ENCODE data around the gene ZDHHC14. TPM values are rescaled to one million over a fixed set of nuclear protein-coding genes. Genes with fewer than 3 reads are reported as not detected.
"Not testable (repeated sequence)": the region's sequence is repeated elsewhere in the genome, so short reads cannot be mapped to it uniquely, and the experiment has no call there.

The ZDHHC14 gene
- total RNA-seq, 1 donor from 2014 or later: 14.5 TPM

DNA sequence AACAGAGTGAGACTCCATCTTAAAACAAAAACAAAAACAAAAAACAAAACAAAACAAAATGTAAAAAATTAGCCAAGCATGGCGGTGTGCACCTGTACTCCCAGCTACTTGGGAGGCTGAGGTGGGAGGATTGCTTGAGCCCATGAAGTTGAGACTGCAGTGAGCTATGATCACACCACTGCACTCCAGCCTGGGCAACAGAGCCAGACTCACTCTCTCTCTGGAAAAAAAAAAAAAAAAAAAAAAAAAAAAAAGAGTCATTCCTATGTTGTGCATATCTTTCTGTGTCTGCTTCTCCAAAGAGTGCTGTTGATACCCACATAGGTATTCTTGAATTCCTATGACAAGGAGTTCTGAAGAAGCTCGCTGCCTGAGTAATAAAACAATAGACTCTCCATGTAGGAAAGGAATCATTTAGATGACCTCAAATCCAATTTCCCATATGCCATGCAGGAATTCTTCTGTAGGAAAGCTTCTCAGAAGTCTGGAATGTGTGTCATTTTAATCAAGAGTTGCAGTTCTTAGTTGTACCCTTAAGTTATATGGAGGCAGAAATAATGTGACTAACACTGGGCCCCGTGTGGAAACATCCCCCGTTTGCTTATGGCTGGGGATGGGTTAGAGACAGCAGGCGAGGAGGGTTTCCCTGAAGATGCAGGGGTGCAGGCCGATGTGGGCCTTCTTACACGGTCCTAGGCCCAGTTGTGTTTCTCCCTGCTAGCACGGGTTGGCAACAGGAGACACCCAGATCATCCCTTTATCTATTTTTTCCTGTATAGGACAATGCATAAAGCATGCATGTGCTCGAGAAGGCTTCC lies 79.4 kb downstream of the ZDHHC14 start:
- intact Hi-C loops (cut with DNase I): no loop called here

DNA sequence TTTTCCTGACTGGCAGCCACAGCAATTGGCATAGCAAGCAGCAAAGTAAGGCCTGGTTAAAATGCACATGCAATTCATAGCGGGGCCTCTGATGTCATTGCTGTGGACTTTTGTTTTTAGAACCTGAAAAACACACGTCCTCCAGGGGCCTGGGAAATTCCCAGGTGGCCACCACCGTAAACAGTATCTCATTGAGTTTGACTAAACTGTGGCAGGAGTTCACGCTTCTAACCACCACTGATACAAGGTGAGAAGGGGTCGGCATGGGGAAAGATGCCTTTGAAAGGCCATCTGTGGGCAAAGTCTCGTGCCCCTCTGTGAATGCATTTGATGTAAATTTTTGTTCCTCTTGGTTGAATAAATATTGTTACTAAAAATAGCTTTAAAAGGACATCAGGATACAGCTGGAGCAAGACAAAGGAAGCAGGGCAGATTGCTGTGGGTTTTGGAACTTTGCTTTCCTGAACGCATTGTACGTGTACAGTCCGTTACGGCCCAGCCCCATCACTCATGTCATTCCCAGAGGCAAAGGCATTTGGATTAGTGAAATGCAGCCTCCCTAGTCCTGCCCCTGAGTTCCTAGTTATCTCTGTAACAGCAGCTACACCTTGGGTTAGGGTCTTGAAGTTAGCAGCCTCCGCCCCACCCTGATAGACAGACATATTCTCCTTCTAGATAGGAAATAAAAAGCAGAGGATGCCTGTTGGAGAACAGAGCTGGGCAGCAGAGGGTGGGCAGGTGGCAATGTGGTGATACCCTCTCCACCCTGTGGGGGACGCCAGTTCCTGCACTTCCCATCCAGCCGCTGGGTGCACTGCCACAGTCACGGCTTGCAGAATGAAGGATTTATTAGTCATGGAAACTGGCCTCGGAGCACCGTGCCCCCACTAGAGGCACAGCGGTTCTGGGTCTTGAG lies 80.3 kb downstream of the ZDHHC14 start:
- intact Hi-C loops (cut with DNase I): no loop called here

More for the DNA sequence above, 79.4 kb downstream of the ZDHHC14 start:
- Histone ChIP-seq H3K36me3 (no peaks in the 10 kb centered on the region), H3K27ac (no peak overlapping the region), H3K27me3 (no peaks in the 10 kb centered on the region), H3K9me3 (no peaks in the 10 kb centered on the region), H3K4me1 (no peaks in the 10 kb centered on the region), H3K4me3 (no peak overlapping the region)
- no peak for TF ChIP-seq CTCF (IDR thresholded peaks at IDR 0.05)
- DNase-seq (ENCODE audit: low spot score in 2 of 2): no peak

DNA sequence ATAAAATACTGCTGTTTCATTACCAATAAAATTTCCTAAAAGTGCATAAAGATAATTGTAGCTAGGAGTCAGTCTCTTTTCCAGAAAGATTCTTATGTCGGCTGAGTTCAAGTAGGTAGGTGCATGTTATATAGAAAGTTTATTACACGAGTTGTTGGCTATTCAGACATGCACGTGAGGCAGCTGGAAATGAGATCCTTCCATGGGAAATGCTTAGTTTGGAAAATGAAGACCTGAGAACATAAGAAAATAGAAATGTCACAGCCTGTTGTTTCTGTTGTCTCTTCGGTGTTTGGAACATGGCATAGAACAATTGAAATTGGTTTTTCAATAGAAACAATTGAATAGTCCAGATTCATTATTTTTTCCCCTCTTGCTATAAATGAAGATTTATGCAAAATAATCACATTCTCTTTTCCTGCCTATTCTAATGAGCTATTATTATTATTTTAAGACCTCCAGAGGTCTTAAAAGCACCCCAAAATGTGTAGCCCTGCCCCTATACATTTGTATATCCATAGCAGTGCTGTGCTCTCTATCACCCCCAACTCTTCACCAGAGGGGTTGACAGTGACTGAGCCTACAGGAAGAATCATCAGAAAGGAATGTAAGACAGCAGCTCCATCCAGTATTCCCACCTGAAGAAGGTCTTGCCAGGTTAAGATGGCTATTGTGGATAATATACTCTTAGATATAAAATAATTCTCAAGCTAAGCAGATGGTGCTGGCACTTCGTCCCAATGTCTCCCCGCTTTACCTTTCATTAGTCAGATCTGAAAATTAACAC lies 82.2 kb downstream of the ZDHHC14 start:
- H3K36me3 ChIP-seq: no peaks in the 10 kb centered on the region
- intact Hi-C loops (cut with DNase I): no loop called here
- no peak for DNase-seq (ENCODE audit: low spot score in 2 of 2)
- no peaks in the 10 kb centered on the region for H3K4me1 ChIP-seq
- no peak overlapping the region for H3K4me3 ChIP-seq
- no peak overlapping the region for H3K27ac ChIP-seq
- H3K27me3 ChIP-seq: no peaks in the 10 kb centered on the region
- no peak for TF ChIP-seq CTCF (IDR thresholded peaks at IDR 0.05)
- H3K9me3 ChIP-seq: no peaks in the 10 kb centered on the region

More for the DNA sequence above, 80.3 kb downstream of the ZDHHC14 start:
- Histone ChIP-seq H3K27ac (no peak overlapping the region), H3K9me3 (no peaks in the 10 kb centered on the region), H3K4me3 (no peak overlapping the region), H3K36me3 (no peaks in the 10 kb centered on the region), H3K27me3 (no peaks in the 10 kb centered on the region), H3K4me1 (no peaks in the 10 kb centered on the region)
- TF ChIP-seq CTCF (IDR thresholded peaks at IDR 0.05): no peak
- no peak for DNase-seq (ENCODE audit: low spot score in 2 of 2)

DNA sequence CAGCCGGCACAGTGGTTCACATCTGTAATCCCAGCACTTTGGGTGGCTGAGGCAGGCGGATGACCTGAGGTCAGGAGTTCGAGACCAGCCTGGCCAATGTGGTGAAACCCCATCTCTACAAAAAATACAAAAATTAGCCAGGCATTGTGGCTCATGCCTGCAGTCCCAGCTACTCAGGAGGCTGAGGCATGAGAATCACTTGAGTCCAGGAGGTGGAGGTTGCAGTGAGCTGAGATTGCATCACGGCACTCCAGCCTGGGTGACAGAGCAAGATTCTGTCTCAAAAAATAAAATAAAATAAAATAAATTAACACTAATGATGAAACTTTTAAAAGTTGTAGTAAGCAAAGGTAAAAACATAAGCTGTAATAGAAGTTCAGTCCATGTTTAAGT lies 82.7 kb downstream of the ZDHHC14 start:
- H3K4me3 ChIP-seq; H3K36me3 ChIP-seq; H3K9me3 ChIP-seq; H3K27me3 ChIP-seq; intact Hi-C loops (cut with DNase I); H3K27ac ChIP-seq; H3K4me1 ChIP-seq; DNase-seq (ENCODE audit: low spot score in 2 of 2): not testable (repeated sequence)

DNA sequence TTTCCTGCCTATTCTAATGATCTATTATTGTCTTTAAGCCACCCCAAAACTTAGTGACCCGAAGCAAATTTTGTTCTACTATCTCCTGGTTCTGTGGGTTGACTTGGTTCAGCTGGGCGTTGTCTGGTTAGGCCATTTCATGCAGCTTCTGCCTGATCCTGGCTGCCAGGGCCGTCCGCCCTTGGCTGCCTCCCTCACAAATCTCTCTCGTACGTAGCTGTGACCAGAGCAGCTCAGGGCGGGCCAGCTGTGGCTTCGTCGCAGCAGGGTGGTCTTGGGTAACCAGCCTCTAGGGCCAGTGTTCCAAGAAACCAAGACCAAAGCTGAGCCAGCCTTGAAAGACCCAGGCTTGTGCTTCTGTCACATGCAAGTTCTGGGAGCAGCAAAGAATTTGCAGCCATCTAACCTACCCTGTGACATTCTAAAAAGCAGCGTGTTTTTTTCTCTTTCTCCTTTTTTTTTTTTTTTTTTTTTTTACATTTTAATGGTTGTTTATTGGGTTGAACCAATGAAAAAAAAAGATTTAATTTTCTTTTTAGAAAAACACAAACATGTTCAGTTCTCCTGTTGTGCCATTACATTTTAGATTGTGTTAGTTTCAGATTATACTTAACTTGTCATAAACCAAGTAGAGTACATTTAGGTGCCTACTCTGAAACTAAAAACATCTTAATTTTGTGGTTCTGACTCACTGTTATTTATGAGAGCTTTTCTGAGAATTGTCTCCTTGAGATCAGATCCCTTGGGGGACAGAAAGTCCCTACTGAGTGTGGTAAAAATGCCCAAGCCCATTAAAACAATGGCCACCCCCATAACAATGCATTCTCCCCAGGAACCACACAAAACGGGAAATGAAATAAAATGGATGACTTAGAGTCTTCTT lies 83.9 kb downstream of the ZDHHC14 start:
- no peak overlapping the region for H3K27ac ChIP-seq
- H3K4me3 ChIP-seq: no peak overlapping the region
- no peak for DNase-seq (ENCODE audit: low spot score in 2 of 2)
- H3K27me3 ChIP-seq: no peaks in the 10 kb centered on the region
- no peaks in the 10 kb centered on the region for H3K9me3 ChIP-seq
- no peaks in the 10 kb centered on the region for H3K4me1 ChIP-seq
- TF ChIP-seq CTCF (IDR thresholded peaks at IDR 0.05): no peak
- no peaks in the 10 kb centered on the region for H3K36me3 ChIP-seq
- intact Hi-C loops (cut with DNase I): no loop called here

Measured in ascending aorta (tissue), 2 donors.